ENCODE results near the gene RRP9.

DNA sequence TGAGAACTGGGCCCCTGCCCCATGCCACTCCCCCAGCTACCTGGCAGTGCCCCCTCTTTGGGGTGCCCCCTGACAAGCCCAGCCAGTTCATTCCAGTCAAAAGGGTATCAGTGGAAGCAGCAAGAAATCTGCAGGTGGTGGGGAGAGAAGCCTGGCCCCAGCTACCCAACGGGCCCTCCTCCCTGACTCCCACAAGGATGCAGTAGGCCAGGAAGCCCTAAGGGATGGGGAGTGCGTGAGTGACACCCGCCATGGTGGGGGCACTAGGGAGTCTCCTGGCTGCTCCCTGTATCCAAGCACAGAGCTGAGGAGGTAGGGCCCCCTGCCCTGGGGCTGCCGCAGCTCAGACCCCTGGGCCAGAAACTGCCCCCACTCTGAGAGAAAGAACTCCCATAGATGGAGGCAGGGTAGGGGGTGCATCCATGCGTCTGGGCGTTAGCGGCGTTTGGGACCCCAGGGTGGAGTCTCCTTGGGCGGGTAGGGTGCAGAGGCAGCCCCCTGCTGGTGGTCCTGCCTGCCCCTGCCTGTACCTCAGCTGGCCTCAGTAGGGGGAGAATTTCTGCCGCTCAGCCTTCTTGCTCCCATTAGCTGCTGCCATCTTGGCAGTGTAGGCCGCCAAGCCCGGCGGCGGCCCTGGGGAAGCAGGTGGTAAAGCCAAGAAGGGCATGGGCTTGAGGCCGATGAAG, 16.0 kb upstream of the RRP9 start:
- TF ChIP-seq YY1 (IDR thresholded peaks at IDR 0.05) = no peak
- TF ChIP-seq, protein P1, sequence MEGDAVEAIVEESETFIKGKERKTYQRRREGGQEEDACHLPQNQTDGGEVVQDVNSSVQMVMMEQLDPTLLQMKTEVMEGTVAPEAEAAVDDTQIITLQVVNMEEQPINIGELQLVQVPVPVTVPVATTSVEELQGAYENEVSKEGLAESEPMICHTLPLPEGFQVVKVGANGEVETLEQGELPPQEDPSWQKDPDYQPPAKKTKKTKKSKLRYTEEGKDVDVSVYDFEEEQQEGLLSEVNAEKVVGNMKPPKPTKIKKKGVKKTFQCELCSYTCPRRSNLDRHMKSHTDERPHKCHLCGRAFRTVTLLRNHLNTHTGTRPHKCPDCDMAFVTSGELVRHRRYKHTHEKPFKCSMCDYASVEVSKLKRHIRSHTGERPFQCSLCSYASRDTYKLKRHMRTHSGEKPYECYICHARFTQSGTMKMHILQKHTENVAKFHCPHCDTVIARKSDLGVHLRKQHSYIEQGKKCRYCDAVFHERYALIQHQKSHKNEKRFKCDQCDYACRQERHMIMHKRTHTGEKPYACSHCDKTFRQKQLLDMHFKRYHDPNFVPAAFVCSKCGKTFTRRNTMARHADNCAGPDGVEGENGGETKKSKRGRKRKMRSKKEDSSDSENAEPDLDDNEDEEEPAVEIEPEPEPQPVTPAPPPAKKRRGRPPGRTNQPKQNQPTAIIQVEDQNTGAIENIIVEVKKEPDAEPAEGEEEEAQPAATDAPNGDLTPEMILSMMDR (IDR thresholded peaks at IDR 0.05; ENCODE audit: low read depth, low read length, missing input control) = no peak
- TF ChIP-seq RAD21 (IDR thresholded peaks at IDR 0.05) = no peak
- no peak for TF ChIP-seq JUND (IDR thresholded peaks at IDR 0.05)
- TF ChIP-seq TAF1 (conservative IDR thresholded peaks at IDR 0.05) = no peak
- no peak for TF ChIP-seq HNF4A (conservative IDR thresholded peaks at IDR 0.05)
